ENCODE results near the gene BYSL. TPM values are rescaled to one million over a fixed set of nuclear protein-coding genes. Genes with fewer than 3 reads are reported as not detected.

Gene BYSL
- total and polyA plus RNA-seq, 8 donors: 1.8 to 65.2 (median 10.6) TPM; not detected in 1

DNA sequence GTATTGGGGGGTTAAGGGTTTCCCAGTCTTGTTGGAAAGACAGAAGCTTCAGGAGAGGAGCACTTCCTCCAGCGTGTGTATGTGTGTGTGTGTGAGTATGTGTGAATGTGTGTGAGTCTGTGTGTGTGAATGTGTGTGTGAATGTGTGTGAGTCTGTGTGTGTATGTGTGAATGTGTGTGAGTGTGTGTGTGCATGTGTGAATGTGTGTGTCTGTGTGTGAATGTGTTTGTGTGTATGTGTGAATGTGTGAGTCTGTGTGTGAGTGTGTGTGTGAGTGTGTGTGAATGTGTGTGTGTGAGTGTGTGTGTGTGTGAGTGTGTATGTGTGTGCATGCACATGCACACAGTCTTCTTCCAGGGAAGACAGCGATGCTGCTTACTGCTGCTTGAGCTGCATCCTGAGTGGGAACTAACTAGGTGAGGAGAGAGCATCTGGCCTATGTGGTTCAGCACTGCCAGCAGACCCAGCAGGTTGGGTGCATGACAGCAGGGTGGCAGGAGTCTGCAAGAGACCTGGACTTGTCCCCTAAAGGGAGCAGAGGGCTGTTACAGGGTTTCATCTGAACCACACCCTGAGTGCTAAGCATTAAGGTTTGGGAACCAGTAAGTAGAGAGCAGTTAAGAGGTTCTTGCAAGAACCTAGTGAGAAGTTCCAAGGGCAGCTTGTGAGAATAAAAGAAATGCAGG lies 43.0 kb downstream of the BYSL start:
- intact Hi-C loops (cut with DNase I; ENCODE audit: low total_unique reads): no loop called here
- H3K27me3 ChIP-seq: no peaks in the 10 kb centered on the region
- WGBS, 5 donors: 69 to 88% (median 80%) methylated on average over 2 of the region's 2 CpGs
- H3K9me3 ChIP-seq: no peaks in the 10 kb centered on the region
- no peak overlapping the region for H3K27ac ChIP-seq
- peak in 1 of 2 donors; percentile 10 for DNase-seq
- peaks cover 0 to 16% (median 5%) of the 10 kb centered on the region in 4 donors for H3K4me1 ChIP-seq
- no peak overlapping the region for H3K4me3 ChIP-seq
- TF ChIP-seq, protein P1, sequence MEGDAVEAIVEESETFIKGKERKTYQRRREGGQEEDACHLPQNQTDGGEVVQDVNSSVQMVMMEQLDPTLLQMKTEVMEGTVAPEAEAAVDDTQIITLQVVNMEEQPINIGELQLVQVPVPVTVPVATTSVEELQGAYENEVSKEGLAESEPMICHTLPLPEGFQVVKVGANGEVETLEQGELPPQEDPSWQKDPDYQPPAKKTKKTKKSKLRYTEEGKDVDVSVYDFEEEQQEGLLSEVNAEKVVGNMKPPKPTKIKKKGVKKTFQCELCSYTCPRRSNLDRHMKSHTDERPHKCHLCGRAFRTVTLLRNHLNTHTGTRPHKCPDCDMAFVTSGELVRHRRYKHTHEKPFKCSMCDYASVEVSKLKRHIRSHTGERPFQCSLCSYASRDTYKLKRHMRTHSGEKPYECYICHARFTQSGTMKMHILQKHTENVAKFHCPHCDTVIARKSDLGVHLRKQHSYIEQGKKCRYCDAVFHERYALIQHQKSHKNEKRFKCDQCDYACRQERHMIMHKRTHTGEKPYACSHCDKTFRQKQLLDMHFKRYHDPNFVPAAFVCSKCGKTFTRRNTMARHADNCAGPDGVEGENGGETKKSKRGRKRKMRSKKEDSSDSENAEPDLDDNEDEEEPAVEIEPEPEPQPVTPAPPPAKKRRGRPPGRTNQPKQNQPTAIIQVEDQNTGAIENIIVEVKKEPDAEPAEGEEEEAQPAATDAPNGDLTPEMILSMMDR (IDR thresholded peaks at IDR 0.05): no peak
- TF ChIP-seq POLR2A (IDR thresholded peaks at IDR 0.05) (no peak), POLR2AphosphoS5 (IDR thresholded peaks at IDR 0.05) (no peak), EP300 (IDR thresholded peaks at IDR 0.05) (no peak)
- H3K36me3 ChIP-seq: peaks cover 0 to 11% (median 8%) of the 10 kb centered on the region in 4 donors

DNA sequence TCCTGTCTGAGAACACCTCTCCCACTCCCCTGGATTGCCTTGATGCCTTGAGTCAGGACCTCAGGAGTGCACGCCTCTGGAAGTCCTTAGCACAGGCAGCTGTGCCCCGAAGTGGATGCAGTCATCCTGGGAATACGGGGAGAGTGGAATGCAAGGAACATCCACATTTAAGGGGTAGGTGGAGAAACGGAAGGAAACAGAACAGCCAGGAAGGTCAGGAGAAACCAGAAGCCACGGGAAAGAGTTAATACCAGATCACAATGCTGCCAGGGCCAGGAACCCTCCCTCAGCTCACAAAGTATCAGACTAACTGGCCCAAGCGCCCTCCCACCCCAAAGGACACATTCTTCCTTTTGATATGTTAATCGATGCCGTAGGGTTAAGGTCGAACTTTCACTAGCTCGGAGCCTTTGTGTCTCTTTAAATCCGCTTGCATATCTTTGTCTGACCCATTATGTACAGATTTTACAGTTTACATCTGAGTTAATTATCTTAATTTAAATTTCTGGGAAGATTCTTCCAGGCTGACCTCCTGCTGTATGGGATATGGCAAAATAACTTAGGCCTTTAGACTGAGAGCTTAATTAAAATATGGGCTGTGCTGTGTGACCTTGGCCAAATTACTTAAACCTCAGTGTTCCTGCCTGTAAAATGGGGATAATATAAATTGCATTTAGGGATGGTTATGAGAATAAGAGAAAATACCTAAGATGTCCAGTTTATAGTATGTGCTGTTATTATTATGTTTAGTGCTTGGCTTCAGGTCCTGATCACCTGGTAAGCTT lies 44.3 kb downstream of the BYSL start:
- no peak for DNase-seq
- WGBS, 5 donors: 68 to 83% (median 77%) methylated on average over 11 of the region's 11 CpGs
- Histone ChIP-seq H3K27me3 (no peaks in the 10 kb centered on the region), H3K4me1 (peaks cover 0 to 27% (median 13%) of the 10 kb centered on the region in 4 donors), H3K4me3 (no peak overlapping the region), H3K9me3 (no peaks in the 10 kb centered on the region), H3K27ac (no peak overlapping the region), H3K36me3 (peaks cover 0 to 9% (median 7%) of the 10 kb centered on the region in 4 donors)
- intact Hi-C loops (cut with DNase I; ENCODE audit: low total_unique reads): no loop called here
- TF ChIP-seq POLR2A (IDR thresholded peaks at IDR 0.05) (no peak), POLR2AphosphoS5 (IDR thresholded peaks at IDR 0.05) (no peak), EP300 (IDR thresholded peaks at IDR 0.05) (no peak)
- TF ChIP-seq, protein P1 (IDR thresholded peaks at IDR 0.05): no peak

GRCh38 chr6:41966214-41966920 lies 45.1 kb downstream of the BYSL start:
- intact Hi-C loops (cut with DNase I; ENCODE audit: low total_unique reads): no loop called here
- H3K4me1 ChIP-seq: peaks cover 0 to 34% (median 13%) of the 10 kb centered on the region in 4 donors
- 73 to 84% (median 75%) methylated on average over 4 to 5 of the region's 5 CpGs for WGBS, 5 donors
- no peak overlapping the region for H3K27ac ChIP-seq
- no peaks in the 10 kb centered on the region for H3K9me3 ChIP-seq
- TF ChIP-seq, protein P1 (IDR thresholded peaks at IDR 0.05): no peak
- TF ChIP-seq POLR2A (IDR thresholded peaks at IDR 0.05): no peak
- TF ChIP-seq POLR2AphosphoS5 (IDR thresholded peaks at IDR 0.05): no peak
- TF ChIP-seq EP300 (IDR thresholded peaks at IDR 0.05): no peak
- H3K27me3 ChIP-seq: no peaks in the 10 kb centered on the region
- DNase-seq: peak in 1 of 2 donors; percentile 3
- H3K36me3 ChIP-seq: peaks cover 0 to 9% (median 5%) of the 10 kb centered on the region in 4 donors
- no peak overlapping the region for H3K4me3 ChIP-seq

GRCh38 chr6:41966961-41967311 lies 45.6 kb downstream of the BYSL start:
- intact Hi-C loops (cut with DNase I; ENCODE audit: low total_unique reads): no loop called here
- no peak overlapping the region for H3K4me3 ChIP-seq
- H3K27me3 ChIP-seq: no peaks in the 10 kb centered on the region
- DNase-seq: no peak
- no peaks in the 10 kb centered on the region for H3K9me3 ChIP-seq
- no peak overlapping the region for H3K27ac ChIP-seq
- peaks cover 0 to 9% (median 5%) of the 10 kb centered on the region in 4 donors for H3K36me3 ChIP-seq
- TF ChIP-seq POLR2A (IDR thresholded peaks at IDR 0.05) (no peak), POLR2AphosphoS5 (IDR thresholded peaks at IDR 0.05) (no peak), EP300 (IDR thresholded peaks at IDR 0.05) (no peak)
- TF ChIP-seq, protein P1 (IDR thresholded peaks at IDR 0.05): no peak
- WGBS, 5 donors: 73 to 86% (median 80%) methylated on average over 4 of the region's 4 CpGs
- H3K4me1 ChIP-seq: peaks cover 0 to 36% (median 13%) of the 10 kb centered on the region in 4 donors

Measured in stomach (tissue), 9 donors.